Activated T-helper 17 cell treated with anti-CD3 and anti-CD28 coated beads, Interleukin-2, amount 50 U/mL, for 72 hours (primary cell): ENCODE results near the gene KREMEN2. TPM values are rescaled to one million over a fixed set of nuclear protein-coding genes. Genes with fewer than 3 reads are reported as not detected.
A peak's percentile ranks its signal among the peaks of the same experiment; 100 is the strongest.
"Not testable (repeated sequence)": the region's sequence is repeated elsewhere in the genome, so short reads cannot be mapped to it uniquely, and the experiment has no call there.

Source experiments
- ATAC-seq: fragments of 150-1000 bp; cut with Tn5 transposase; replicated peaks from 2 replicates; pipeline ENCODE4 v1.10.0; 2021; ENCODE audit warnings: mild to moderate bottlenecking, moderate library complexity
- H3K27ac Mint-ChIP-seq: one replicate; pipeline ENCODE4 v1.8.0; 2022; ENCODE audit warnings: mixed read lengths
- H3K27me3 Mint-ChIP-seq: one replicate; pipeline ENCODE4 v1.8.0; 2022; ENCODE audit warnings: mixed read lengths
- H3K36me3 Mint-ChIP-seq: one replicate; pipeline ENCODE4 v1.8.0; 2022; ENCODE audit warnings: low read depth, mild to moderate bottlenecking, mixed read lengths
- H3K4me1 Mint-ChIP-seq: one replicate; pipeline ENCODE4 v1.8.0; 2022; ENCODE audit warnings: mixed read lengths
- H3K4me3 Mint-ChIP-seq: one replicate; pipeline ENCODE4 v1.8.0; 2022; ENCODE audit warnings: mild to moderate bottlenecking, mixed read lengths
- H3K9me3 Mint-ChIP-seq: one replicate; pipeline ENCODE4 v1.8.0; 2022; ENCODE audit warnings: mixed read lengths
- total RNA-seq, 2 donors: library from RNA; stranded (reverse); gene quantifications; one replicate each; pipeline ENCODE4 v1.2.3, GENCODE V29; 2022

The KREMEN2 gene
- total RNA-seq, result not detected

GRCh38 chr16:2963723-2964474, at the start of gene KREMEN2:
KREMEN2 (plus strand) TSS chr16:2964275; CDS start chr16:2964521, 246 bp downstream.
- H3K9me3 Mint-ChIP-seq, result no peaks in the 10 kb centered on the region
- peak within 1 kb of the TSS; percentile 68 for H3K4me3 Mint-ChIP-seq
- H3K36me3 Mint-ChIP-seq, result peaks cover 10% of the 10 kb centered on the region
- no peak within 1 kb of the TSS for H3K27ac Mint-ChIP-seq
- no peak for ATAC-seq
- H3K27me3 Mint-ChIP-seq, result peaks cover 12% of the 10 kb centered on the region
- H3K4me1 Mint-ChIP-seq, result peaks cover 5% of the 10 kb centered on the region

- Mint-ChIP-seq H3K9me3 (no peaks in the 10 kb centered on the region), H3K36me3 (peaks cover 66% of the 10 kb centered on the region), H3K27ac (peak overlapping the region; percentile 77), H3K4me1 (peaks cover 19% of the 10 kb centered on the region), H3K27me3 (no peaks in the 10 kb centered on the region), H3K4me3 (peak overlapping the region; percentile 57)
- ATAC-seq, result no peak
Measured at GRCh38 chr16:2915196-2915929, 48.7 kb upstream of the KREMEN2 start.

GRCh38 chr16:2919511-2920255, 44.4 kb upstream of the KREMEN2 start:
- ATAC-seq, result peak; percentile 51
- Mint-ChIP-seq H3K27ac (peak overlapping the region; percentile 10), H3K4me3 (no peak overlapping the region), H3K27me3 (no peaks in the 10 kb centered on the region), H3K9me3 (no peaks in the 10 kb centered on the region), H3K36me3 (peaks cover 65% of the 10 kb centered on the region), H3K4me1 (peaks cover 4% of the 10 kb centered on the region)

GRCh38 chr16:2923481-2923880, 40.6 kb upstream of the KREMEN2 start:
- Mint-ChIP-seq H3K4me3 (no peak overlapping the region), H3K27ac (no peak overlapping the region), H3K9me3 (no peaks in the 10 kb centered on the region), H3K36me3 (peaks cover 36% of the 10 kb centered on the region), H3K27me3 (no peaks in the 10 kb centered on the region), H3K4me1 (peaks cover 18% of the 10 kb centered on the region)
- ATAC-seq, result no peak

- Mint-ChIP-seq H3K27me3 (no peaks in the 10 kb centered on the region), H3K36me3 (peaks cover 21% of the 10 kb centered on the region), H3K4me3 (no peak overlapping the region), H3K9me3 (no peaks in the 10 kb centered on the region), H3K4me1 (peaks cover 14% of the 10 kb centered on the region), H3K27ac (no peak overlapping the region)
- ATAC-seq, result no peak
Measured at GRCh38 chr16:2924901-2925755, 38.9 kb upstream of the KREMEN2 start.

GRCh38 chr16:2925951-2926649, 38.0 kb upstream of the KREMEN2 start:
- H3K4me1 Mint-ChIP-seq, result peaks cover 14% of the 10 kb centered on the region

GRCh38 chr16:2926650-2926999, 37.5 kb upstream of the KREMEN2 start:
- Mint-ChIP-seq H3K4me1 (peaks cover 14% of the 10 kb centered on the region), H3K36me3 (peaks cover 19% of the 10 kb centered on the region), H3K27ac (peak overlapping the region; percentile 39), H3K9me3 (no peaks in the 10 kb centered on the region), H3K27me3 (no peaks in the 10 kb centered on the region), H3K4me3 (peak overlapping the region; percentile 2)
- no peak for ATAC-seq

More at GRCh38 chr16:2925951-2926649, 38.0 kb upstream of the KREMEN2 start:
- Mint-ChIP-seq H3K36me3 (peaks cover 18% of the 10 kb centered on the region), H3K27ac (peak overlapping the region; percentile 39), H3K4me3 (peak overlapping the region; percentile 2), H3K27me3 (no peaks in the 10 kb centered on the region), H3K9me3 (no peaks in the 10 kb centered on the region)
- no peak for ATAC-seq

GRCh38 chr16:2927010-2927646, 36.9 kb upstream of the KREMEN2 start:
- no peaks in the 10 kb centered on the region for H3K9me3 Mint-ChIP-seq
- H3K4me1 Mint-ChIP-seq, result peaks cover 14% of the 10 kb centered on the region
- no peaks in the 10 kb centered on the region for H3K27me3 Mint-ChIP-seq
- H3K4me3 Mint-ChIP-seq, result peak overlapping the region; percentile 2
- peak overlapping the region; percentile 6 for H3K27ac Mint-ChIP-seq
- H3K36me3 Mint-ChIP-seq, result peaks cover 18% of the 10 kb centered on the region
- ATAC-seq, result peak; percentile 99

GRCh38 chr16:2928151-2928550, 35.9 kb upstream of the KREMEN2 start:
- Mint-ChIP-seq H3K36me3 (peaks cover 18% of the 10 kb centered on the region), H3K4me1 (peaks cover 14% of the 10 kb centered on the region)
- ATAC-seq, H3K9me3 Mint-ChIP-seq, H3K4me3 Mint-ChIP-seq, H3K27me3 Mint-ChIP-seq, H3K27ac Mint-ChIP-seq: not testable (repeated sequence)

- H3K27me3 Mint-ChIP-seq, result no peaks in the 10 kb centered on the region
- H3K9me3 Mint-ChIP-seq, result no peaks in the 10 kb centered on the region
- H3K27ac Mint-ChIP-seq, result no peak overlapping the region
- no peak overlapping the region for H3K4me3 Mint-ChIP-seq
- H3K4me1 Mint-ChIP-seq, result peaks cover 14% of the 10 kb centered on the region
- no peak for ATAC-seq
- peaks cover 18% of the 10 kb centered on the region for H3K36me3 Mint-ChIP-seq
Measured at GRCh38 chr16:2928796-2929195, 35.3 kb upstream of the KREMEN2 start.

- Mint-ChIP-seq H3K4me1 (peaks cover 14% of the 10 kb centered on the region), H3K27me3 (no peaks in the 10 kb centered on the region), H3K27ac (no peak overlapping the region), H3K4me3 (no peak overlapping the region), H3K36me3 (peaks cover 27% of the 10 kb centered on the region), H3K9me3 (no peaks in the 10 kb centered on the region)
- ATAC-seq, result no peak
Measured at GRCh38 chr16:2929693-2930092, 34.4 kb upstream of the KREMEN2 start.

- H3K4me3 Mint-ChIP-seq, result no peak overlapping the region
- no peak for ATAC-seq
- peaks cover 14% of the 10 kb centered on the region for H3K4me1 Mint-ChIP-seq
- H3K27ac Mint-ChIP-seq, result no peak overlapping the region
- H3K27me3 Mint-ChIP-seq, result no peaks in the 10 kb centered on the region
- no peaks in the 10 kb centered on the region for H3K9me3 Mint-ChIP-seq
- peaks cover 32% of the 10 kb centered on the region for H3K36me3 Mint-ChIP-seq
Measured at GRCh38 chr16:2930236-2930635, 33.8 kb upstream of the KREMEN2 start.

- H3K4me1 Mint-ChIP-seq, H3K9me3 Mint-ChIP-seq, H3K27me3 Mint-ChIP-seq, H3K4me3 Mint-ChIP-seq, H3K27ac Mint-ChIP-seq, ATAC-seq: not testable (repeated sequence)
- peaks cover 44% of the 10 kb centered on the region for H3K36me3 Mint-ChIP-seq
Measured at GRCh38 chr16:2931231-2931914, 32.7 kb upstream of the KREMEN2 start.
